ENCODE measurements around the gene CIT.
A peak's percentile ranks its signal among the peaks of the same experiment; 100 is the strongest.

Gene CIT

GRCh38 chr12:119686355-119686754 lies 190.8 kb downstream of the CIT start:
- Histone ChIP-seq H3K4me3 (no peak overlapping the region), H3K27ac (no peak overlapping the region)

GRCh38 chr12:119685375-119685774 lies 191.7 kb downstream of the CIT start:
- Histone ChIP-seq H3K4me3 (no peak overlapping the region), H3K27ac (no peak overlapping the region)

GRCh38 chr12:119684711-119685369 lies 192.3 kb downstream of the CIT start:
- Histone ChIP-seq H3K27ac (peak overlapping the region in 1 of 21 experiments; percentile 14), H3K4me3 (no peak overlapping the region)

GRCh38 chr12:119683816-119684215 lies 193.3 kb downstream of the CIT start:
- Histone ChIP-seq H3K27ac (peak overlapping the region in 2 of 21 experiments; percentile 36 to 38), H3K4me3 (no peak overlapping the region)

GRCh38 chr12:119683413-119683812 lies 193.7 kb downstream of the CIT start:
- no peak overlapping the region for H3K4me3 ChIP-seq
- peak overlapping the region in 3 of 21 experiments; percentile 36 to 54 (median 38) for H3K27ac ChIP-seq

- Histone ChIP-seq H3K27ac (peak overlapping the region in 11 of 21 experiments; percentile 12 to 63 (median 42)), H3K4me3 (no peak overlapping the region)
Measured at GRCh38 chr12:119682639-119683252, 194.4 kb downstream of the CIT start.

GRCh38 chr12:119681728-119682638 lies 195.1 kb downstream of the CIT start:
- Histone ChIP-seq H3K27ac (peak overlapping the region in 9 of 21 experiments; percentile 17 to 63 (median 43)), H3K4me3 (no peak overlapping the region)

- Histone ChIP-seq H3K4me3 (no peak overlapping the region), H3K27ac (peak overlapping the region in 3 of 21 experiments; percentile 9 to 58 (median 47))
Measured at GRCh38 chr12:119681111-119681510, 196.0 kb downstream of the CIT start.

- H3K27ac ChIP-seq: peak overlapping the region in 1 of 21 experiments; percentile 1
- no peak overlapping the region for H3K4me3 ChIP-seq
Measured at GRCh38 chr12:119679490-119679889, 197.6 kb downstream of the CIT start.

GRCh38 chr12:119679081-119679480 lies 198.0 kb downstream of the CIT start:
- Histone ChIP-seq H3K4me3 (no peak overlapping the region), H3K27ac (no peak overlapping the region)

- no peak overlapping the region for H3K4me3 ChIP-seq
- no peak overlapping the region for H3K27ac ChIP-seq
Measured at GRCh38 chr12:119678459-119678858, 198.7 kb downstream of the CIT start.

GRCh38 chr12:119676573-119676972 lies 200.5 kb downstream of the CIT start:
- Histone ChIP-seq H3K4me3 (no peak overlapping the region), H3K27ac (no peak overlapping the region)

GRCh38 chr12:119676022-119676421 lies 201.1 kb downstream of the CIT start:
- Histone ChIP-seq H3K27ac (no peak overlapping the region), H3K4me3 (no peak overlapping the region)

- peak overlapping the region in 1 of 21 experiments; percentile 36 for H3K27ac ChIP-seq
- no peak overlapping the region for H3K4me3 ChIP-seq
Measured at GRCh38 chr12:119674560-119674959, 202.6 kb downstream of the CIT start.

- peak overlapping the region in 5 of 21 experiments; percentile 6 to 73 (median 32) for H3K27ac ChIP-seq
- no peak overlapping the region for H3K4me3 ChIP-seq
Measured at GRCh38 chr12:119673634-119674033, 203.5 kb downstream of the CIT start.

- Histone ChIP-seq H3K27ac (no peak overlapping the region), H3K4me3 (no peak overlapping the region)
Measured at GRCh38 chr12:119672194-119672593, 204.9 kb downstream of the CIT start.

GRCh38 chr12:119671070-119671469 lies 206.1 kb downstream of the CIT start:
- no peak overlapping the region for H3K27ac ChIP-seq
- H3K4me3 ChIP-seq: no peak overlapping the region

GRCh38 chr12:119669744-119670472 lies 207.2 kb downstream of the CIT start:
- peak overlapping the region in 9 of 21 experiments; percentile 5 to 64 (median 29) for H3K27ac ChIP-seq

GRCh38 chr12:119668324-119668841 lies 208.7 kb downstream of the CIT start:
- peak overlapping the region; percentile 83 to 99 (median 93) for H3K27ac ChIP-seq
- peak overlapping the region; percentile 67 to 98 (median 89) for H3K4me3 ChIP-seq

More at GRCh38 chr12:119669744-119670472, 207.2 kb downstream of the CIT start:
- H3K4me3 ChIP-seq: no peak overlapping the region

Measured in skin epidermis (tissue), 12 donors.